ENCODE data around the gene NXPE3.

- no peak for TF ChIP-seq CTCF (IDR thresholded peaks at IDR 0.05)
- no peak for TF ChIP-seq POLR2A (IDR thresholded peaks at IDR 0.05)
- no peak for TF ChIP-seq EP300 (IDR thresholded peaks at IDR 0.05)
Observed at GRCh38 chr3:101842245-101842934, 63.4 kb downstream of the NXPE3 start.

All from tibial nerve (tissue), 4 donors.